ENCODE results near the gene MRPL36.
"Not testable (repeated sequence)": the region's sequence is repeated elsewhere in the genome, so short reads cannot be mapped to it uniquely, and the experiment has no call there.

The MRPL36 gene

DNA sequence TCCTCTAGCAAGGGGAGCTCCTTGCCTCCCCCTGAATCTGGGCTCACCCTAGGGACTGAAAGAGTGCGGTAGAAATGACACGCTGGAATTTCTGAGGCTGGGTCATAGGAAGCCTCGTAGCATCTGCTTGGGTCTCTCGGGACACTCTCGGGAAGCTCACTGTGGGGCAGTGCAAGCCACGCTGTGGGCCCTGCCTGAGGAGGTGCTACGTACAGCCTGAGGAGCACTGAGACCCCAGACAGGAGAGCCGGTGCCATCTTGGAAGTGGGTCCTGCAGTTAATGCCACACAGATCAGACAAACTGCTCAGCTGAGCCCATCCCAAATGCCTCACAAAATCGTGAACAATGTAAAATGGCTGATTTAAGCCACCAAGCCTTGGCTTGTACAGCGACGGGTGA is 1.8 kb downstream of the MRPL36 start:
- H3K9me3 Mint-ChIP-seq, result no peaks in the 10 kb centered on the region
- peak overlapping the region; percentile 95 for H3K4me3 Mint-ChIP-seq
- H3K27ac Mint-ChIP-seq, result peak overlapping the region; percentile 61
- H3K36me3 Mint-ChIP-seq (ENCODE audit: low read depth), result peaks cover 36% of the 10 kb centered on the region
- H3K4me1 Mint-ChIP-seq (ENCODE audit: low read depth), result peaks cover 70% of the 10 kb centered on the region
- no peaks in the 10 kb centered on the region for H3K27me3 Mint-ChIP-seq

DNA sequence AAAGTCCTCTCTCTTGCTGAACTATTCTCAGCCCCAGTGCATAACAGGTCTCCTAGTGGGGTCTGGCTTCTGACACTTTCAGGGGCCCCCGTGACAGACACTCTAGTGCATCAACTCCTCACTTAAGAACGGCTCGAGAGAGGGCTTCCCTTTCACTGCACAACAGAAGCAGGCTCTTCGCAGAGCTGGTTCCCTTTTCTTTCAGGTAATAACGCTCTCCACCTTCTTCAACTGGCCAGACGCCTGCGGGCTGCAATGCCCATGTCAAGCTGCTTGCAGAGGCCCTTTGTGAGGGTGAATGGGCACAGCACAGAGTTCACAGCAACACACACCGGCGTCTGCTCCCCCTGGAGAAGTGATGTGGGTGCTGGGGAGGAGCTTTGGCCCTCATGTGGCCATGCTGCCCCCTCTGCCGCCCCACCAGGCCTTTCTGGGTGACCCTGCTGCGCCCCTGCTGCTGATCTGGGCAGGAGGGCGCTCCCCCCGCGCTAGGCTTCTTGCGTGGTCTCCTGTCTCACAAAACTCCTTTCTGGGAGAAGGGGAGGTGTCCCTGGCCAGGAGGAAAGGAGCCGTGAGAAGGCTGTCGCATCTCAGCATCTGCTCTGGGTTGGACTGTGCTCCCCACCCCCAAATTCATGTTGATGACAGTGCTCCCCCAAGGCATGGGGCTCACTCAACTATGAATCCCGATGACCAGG is 2.4 kb downstream of the MRPL36 start:
- H3K4me3 Mint-ChIP-seq, result peak overlapping the region; percentile 95
- peaks cover 32% of the 10 kb centered on the region for H3K36me3 Mint-ChIP-seq (ENCODE audit: low read depth)
- peaks cover 70% of the 10 kb centered on the region for H3K4me1 Mint-ChIP-seq (ENCODE audit: low read depth)
- H3K9me3 Mint-ChIP-seq, result no peaks in the 10 kb centered on the region
- H3K27me3 Mint-ChIP-seq, result no peaks in the 10 kb centered on the region
- H3K27ac Mint-ChIP-seq, result no peak overlapping the region

DNA sequence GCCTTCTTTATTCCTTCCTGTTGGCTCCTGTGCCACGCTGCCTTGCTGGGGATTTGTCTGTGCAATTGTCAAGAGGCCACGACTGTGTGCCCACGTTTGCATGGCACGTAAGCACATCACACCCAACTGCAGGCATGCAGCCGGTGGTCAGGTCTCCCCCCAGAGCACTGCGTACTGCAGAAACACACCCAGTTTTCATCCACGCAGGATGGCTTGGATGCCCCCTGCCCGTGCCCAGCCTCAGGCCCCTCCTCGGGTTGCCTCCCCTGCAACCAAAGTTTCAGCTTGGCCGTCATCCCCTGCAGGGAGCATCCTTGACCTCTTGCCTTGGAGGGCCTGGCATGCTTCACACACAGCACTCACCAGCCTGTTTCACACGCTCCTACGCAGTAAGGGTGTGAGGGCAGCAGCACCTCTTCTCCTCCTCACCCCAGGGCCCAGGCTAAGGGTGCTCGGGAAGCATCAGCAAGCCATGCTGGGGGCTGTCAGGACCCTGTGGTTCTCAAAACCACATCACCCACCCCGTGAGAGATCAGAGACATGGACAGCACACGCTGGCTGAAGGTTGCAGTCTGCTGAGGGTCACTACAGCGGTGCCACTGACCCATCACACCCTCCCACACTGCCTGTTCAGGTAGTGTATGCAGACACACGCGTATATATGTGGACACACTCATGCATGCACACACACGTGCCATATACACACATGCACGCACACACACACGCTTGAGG is 3.1 kb downstream of the MRPL36 start:
- no peaks in the 10 kb centered on the region for H3K27me3 Mint-ChIP-seq
- H3K9me3 Mint-ChIP-seq, result no peaks in the 10 kb centered on the region
- peaks cover 74% of the 10 kb centered on the region for H3K4me1 Mint-ChIP-seq (ENCODE audit: low read depth)
- peak overlapping the region; percentile 20 for H3K4me3 Mint-ChIP-seq
- no peak overlapping the region for H3K27ac Mint-ChIP-seq
- H3K36me3 Mint-ChIP-seq (ENCODE audit: low read depth), result peaks cover 29% of the 10 kb centered on the region

DNA sequence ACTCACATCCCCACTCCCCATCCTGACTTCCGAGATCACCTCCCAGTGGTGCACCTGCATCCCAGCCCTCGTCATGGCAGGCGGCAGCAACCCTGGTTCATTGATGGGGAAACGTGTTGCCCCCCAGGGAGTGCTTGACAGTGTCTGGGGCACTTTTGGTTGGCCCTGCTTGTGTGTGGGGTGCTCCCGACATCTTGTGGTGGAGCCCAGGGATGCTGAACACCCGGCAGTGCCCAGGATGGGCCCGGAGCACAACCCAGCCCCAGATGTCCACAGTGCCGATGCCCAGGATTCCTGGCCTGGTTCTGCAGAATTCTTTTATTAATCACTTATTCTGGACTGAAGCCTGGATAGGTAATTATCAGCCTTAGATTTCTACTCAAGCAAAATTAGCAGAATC is 3.7 kb downstream of the MRPL36 start:
- Mint-ChIP-seq H3K36me3 (ENCODE audit: low read depth) (peaks cover 29% of the 10 kb centered on the region), H3K9me3 (no peaks in the 10 kb centered on the region), H3K27me3 (no peaks in the 10 kb centered on the region), H3K4me3 (no peak overlapping the region), H3K27ac (no peak overlapping the region), H3K4me1 (ENCODE audit: low read depth) (peaks cover 80% of the 10 kb centered on the region)

DNA sequence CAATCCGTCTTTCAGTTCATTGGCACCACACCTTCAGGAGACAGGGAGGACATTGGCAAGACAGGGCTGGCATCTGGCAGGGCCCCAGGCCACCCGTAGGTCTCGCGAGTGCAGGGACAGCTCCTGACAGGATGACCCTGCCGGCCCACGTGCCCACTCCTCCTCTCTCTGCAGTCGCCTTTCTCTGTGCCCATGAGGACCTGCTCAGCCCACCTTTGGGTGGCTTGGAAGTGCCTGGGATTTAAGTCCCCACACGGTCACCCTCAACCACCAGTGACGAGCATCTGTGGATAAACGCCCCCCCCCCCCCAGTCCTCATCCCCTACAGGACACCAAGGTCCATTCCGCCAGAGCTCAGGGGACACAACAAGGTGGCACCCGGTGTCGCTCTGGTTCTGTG is 4.1 kb downstream of the MRPL36 start:
- no peaks in the 10 kb centered on the region for H3K9me3 Mint-ChIP-seq
- no peaks in the 10 kb centered on the region for H3K27me3 Mint-ChIP-seq
- H3K36me3 Mint-ChIP-seq (ENCODE audit: low read depth), result peaks cover 29% of the 10 kb centered on the region
- H3K4me1 Mint-ChIP-seq (ENCODE audit: low read depth), result peaks cover 82% of the 10 kb centered on the region
- H3K4me3 Mint-ChIP-seq, result no peak overlapping the region
- H3K27ac Mint-ChIP-seq, result no peak overlapping the region

DNA sequence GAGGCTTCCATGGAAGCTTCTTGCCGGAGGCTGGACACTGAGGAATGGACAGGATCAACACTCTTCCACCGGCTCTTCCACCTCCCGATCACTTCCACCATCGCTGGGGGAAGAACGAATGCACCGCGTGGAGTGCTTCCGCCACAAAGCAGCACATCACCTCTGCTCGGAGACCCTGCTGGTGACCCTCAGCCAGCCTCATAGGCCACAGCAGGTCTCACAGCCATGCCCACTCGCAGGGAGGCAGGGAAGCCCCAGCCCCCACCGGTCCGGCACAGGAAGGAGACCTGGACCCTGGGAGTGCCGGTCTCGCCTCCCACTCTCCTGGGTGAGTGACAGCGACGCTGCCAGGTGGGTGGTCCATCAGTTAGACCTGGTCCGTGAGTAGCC is 4.7 kb downstream of the MRPL36 start:
- no peaks in the 10 kb centered on the region for H3K9me3 Mint-ChIP-seq
- peaks cover 29% of the 10 kb centered on the region for H3K36me3 Mint-ChIP-seq (ENCODE audit: low read depth)
- H3K27ac Mint-ChIP-seq, result no peak overlapping the region
- H3K27me3 Mint-ChIP-seq, result no peaks in the 10 kb centered on the region
- peaks cover 87% of the 10 kb centered on the region for H3K4me1 Mint-ChIP-seq (ENCODE audit: low read depth)
- H3K4me3 Mint-ChIP-seq, result no peak overlapping the region

DNA sequence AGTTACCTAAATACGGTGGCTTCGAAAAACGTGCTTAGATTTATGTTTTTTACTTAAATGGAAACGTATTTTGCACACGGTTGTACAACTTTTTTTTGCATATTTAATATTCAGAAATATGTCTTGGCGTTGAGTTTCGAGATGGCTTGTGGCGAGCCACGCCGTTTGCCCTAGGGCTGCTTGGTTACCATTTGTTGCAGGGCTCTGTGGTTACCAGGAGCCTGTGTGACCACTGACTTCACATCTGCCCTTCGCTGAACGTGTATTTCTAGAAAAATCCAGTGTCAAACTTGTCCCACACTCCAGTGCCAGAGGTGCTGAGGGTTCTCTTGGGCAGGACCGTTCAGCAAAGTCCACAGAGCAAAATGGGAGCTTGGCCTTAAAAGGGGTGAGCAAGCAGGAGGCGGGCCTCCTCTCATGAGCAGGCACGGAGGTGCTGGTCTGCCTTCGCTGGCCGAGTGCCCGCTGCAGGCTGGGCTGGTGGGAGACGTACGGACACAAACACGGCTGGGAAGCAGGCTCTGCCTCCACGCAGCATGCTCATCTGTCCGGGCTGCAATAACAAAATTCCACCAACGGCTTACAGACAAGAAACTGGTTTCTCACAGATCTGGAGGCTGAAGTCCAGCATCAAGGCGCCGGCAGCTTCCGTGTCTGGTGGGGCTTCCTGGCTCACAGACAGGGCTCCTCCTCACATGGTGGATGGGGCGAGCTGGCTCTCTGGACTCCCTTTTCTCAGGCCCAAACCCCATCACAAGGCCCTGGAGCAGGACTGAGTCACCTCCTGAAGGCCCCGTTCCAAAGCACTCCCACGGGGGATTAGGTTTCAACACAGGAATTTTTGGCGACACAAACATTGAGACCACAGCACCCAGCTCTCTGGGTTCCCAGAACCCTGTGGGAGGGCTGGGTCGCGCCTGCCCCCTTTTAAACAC is 5.4 kb downstream of the MRPL36 start:
- Mint-ChIP-seq H3K36me3 (ENCODE audit: low read depth) (peaks cover 29% of the 10 kb centered on the region), H3K4me3 (peak overlapping the region; percentile 23), H3K4me1 (ENCODE audit: low read depth) (peaks cover 91% of the 10 kb centered on the region), H3K27ac (peak overlapping the region; percentile 99), H3K9me3 (no peaks in the 10 kb centered on the region), H3K27me3 (no peaks in the 10 kb centered on the region)

DNA sequence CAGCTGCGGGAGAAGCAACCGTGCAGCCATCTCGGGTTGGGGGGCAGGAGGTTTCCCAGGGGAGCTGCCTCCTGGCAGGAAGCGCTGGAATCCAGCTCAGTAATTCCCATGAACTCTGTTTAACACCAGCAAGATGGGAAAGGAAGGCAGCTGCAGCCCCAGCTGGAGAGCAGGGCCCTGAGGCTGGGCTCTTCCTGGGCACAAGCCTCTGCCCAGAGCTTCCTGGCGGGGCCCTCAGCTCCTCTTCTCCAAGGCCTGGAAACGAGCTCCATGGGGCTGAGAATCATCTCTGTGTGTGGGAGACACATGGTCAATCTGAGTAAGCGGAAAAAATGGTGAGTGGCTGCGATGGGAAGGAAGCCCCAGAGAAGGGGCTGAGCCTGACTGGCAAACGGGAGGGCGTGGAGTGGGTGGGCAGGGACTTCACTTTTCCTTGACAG is 6.3 kb downstream of the MRPL36 start:
- Mint-ChIP-seq H3K36me3 (ENCODE audit: low read depth) (peaks cover 25% of the 10 kb centered on the region), H3K27ac (peak overlapping the region; percentile 99), H3K27me3 (no peaks in the 10 kb centered on the region), H3K4me3 (peak overlapping the region; percentile 84), H3K4me1 (ENCODE audit: low read depth) (peaks cover 93% of the 10 kb centered on the region), H3K9me3 (no peaks in the 10 kb centered on the region)

DNA sequence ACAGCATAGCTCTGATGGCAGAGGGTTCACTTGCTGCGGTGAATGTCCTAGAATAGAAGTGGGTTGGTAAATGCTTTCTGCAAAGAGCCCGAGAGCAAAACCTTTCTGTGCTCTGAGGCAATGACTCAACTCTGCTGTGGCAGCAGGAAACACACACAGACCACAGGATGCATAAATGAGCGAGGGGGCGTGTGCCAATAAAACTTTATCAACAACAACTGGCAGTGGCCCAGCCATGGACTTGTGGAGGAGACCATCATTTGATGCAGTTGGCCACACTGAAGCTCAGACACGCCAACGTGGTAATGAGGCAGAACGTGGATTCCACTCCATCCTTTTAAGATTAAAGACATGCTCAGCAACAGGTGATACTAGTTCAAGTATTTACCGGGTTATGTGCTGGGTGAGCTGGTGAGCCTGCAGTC is 6.8 kb downstream of the MRPL36 start:
- Mint-ChIP-seq H3K27ac (peak overlapping the region; percentile 99), H3K36me3 (ENCODE audit: low read depth) (peaks cover 21% of the 10 kb centered on the region), H3K4me1 (ENCODE audit: low read depth) (peaks cover 90% of the 10 kb centered on the region), H3K4me3 (peak overlapping the region; percentile 84), H3K27me3 (no peaks in the 10 kb centered on the region), H3K9me3 (no peaks in the 10 kb centered on the region)

DNA sequence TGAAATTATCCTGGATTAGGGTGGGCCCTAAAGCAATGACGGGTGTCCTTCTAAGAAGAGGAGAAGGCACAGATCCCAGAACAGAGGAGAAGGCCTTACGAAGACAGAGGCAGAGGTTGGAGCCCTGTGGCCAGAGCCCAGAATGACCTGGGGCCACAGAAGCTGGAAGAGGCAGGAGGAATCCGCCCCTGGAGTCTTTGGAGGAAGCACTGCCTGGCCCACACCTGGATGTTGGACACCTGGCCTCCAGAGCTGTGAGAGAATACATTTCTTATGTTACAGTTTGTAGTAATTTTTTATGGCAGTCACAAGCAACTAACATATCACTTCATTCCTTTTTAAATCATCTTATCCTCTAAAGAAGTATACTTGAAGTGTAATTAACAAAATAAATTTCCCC is 8.5 kb downstream of the MRPL36 start:
- H3K27me3 Mint-ChIP-seq, result no peaks in the 10 kb centered on the region
- peaks cover 13% of the 10 kb centered on the region for H3K36me3 Mint-ChIP-seq (ENCODE audit: low read depth)
- peaks cover 73% of the 10 kb centered on the region for H3K4me1 Mint-ChIP-seq (ENCODE audit: low read depth)
- no peaks in the 10 kb centered on the region for H3K9me3 Mint-ChIP-seq
- no peak overlapping the region for H3K27ac Mint-ChIP-seq
- H3K4me3 Mint-ChIP-seq, result no peak overlapping the region

DNA sequence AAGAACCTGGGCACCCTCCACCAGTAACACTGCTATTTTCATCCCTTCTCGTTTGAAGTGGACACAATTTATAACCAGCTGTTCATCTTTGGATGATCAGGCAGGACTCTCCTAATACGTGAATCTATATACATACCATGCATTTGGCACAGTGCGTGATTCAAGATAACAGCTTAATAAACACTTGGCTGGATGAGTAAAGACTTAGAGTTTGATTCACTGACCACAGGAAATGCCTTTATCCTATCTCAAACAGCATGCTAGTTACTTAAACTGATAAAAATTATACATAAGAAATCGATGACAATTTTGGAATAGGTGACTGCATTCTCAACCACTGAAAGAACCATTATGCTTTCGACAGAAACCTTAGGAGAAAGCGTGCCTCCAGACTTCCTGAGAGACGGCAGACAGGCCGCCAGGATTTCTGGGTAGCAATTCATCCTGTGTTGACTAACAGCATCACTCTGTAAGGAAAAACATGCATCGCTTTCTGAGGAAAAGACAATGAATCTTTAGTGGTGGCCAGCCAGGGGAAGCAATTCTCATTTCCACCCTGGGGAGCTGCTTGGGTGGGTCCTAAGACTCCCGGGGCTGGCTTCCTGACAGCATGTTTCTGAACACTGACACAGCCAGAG is 9.7 kb downstream of the MRPL36 start:
- peaks cover 66% of the 10 kb centered on the region for H3K4me1 Mint-ChIP-seq (ENCODE audit: low read depth)

DNA sequence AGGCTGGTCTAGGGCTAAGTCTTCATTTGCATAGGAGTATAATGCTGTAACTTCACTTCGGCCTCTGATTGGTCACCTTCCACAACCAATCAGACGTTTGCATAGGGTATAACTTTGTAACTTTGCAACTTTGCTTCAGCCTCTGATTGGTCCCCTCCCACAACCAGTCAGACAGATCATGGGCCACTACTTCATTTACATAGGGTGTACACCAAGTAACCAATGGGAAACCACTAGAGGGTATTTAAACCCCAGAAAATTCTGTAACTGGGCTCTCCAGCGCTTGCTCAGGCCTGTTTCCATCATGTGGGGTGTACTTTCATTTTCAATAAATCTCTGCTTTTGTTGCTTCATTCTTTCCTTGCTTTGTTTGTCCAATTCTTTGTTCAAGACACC is 10.2 kb downstream of the MRPL36 start:
- Mint-ChIP-seq H3K4me3 (peak overlapping the region; percentile 40), H3K4me1 (ENCODE audit: low read depth) (peaks cover 66% of the 10 kb centered on the region), H3K27ac (peak overlapping the region; percentile 22)
- not testable (repeated sequence) for H3K36me3 Mint-ChIP-seq (ENCODE audit: low read depth); H3K9me3 Mint-ChIP-seq; H3K27me3 Mint-ChIP-seq

More for the DNA sequence above, 9.7 kb downstream of the MRPL36 start:
- peak overlapping the region; percentile 40 for H3K4me3 Mint-ChIP-seq
- no peak overlapping the region for H3K27ac Mint-ChIP-seq
- no peaks in the 10 kb centered on the region for H3K9me3 Mint-ChIP-seq
- peaks cover 6% of the 10 kb centered on the region for H3K36me3 Mint-ChIP-seq (ENCODE audit: low read depth)
- H3K27me3 Mint-ChIP-seq, result no peaks in the 10 kb centered on the region

DNA sequence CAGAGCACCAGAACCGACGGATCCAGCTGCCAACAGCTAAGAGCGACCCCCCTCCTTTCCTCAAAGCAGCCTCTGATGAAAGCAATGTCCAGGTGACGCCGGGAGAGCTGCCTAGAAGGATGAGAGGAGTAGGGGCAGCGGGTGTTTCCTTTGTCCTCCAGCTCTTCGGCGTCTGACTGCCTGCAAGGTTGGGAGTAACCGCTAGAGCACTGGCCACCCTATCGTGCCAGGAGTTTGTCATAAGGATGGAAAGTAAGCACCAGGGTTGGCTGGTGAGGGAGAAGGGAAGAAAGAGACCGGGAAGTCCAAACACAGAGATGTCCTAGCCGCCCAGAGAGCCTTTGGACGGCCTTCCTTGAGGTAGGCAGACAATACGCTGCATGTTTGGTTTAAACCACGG is 10.8 kb downstream of the MRPL36 start:
- Mint-ChIP-seq H3K9me3 (no peaks in the 10 kb centered on the region), H3K36me3 (ENCODE audit: low read depth) (peaks cover 5% of the 10 kb centered on the region), H3K27ac (peak overlapping the region; percentile 22), H3K4me3 (no peak overlapping the region), H3K4me1 (ENCODE audit: low read depth) (peaks cover 66% of the 10 kb centered on the region), H3K27me3 (no peaks in the 10 kb centered on the region)

DNA sequence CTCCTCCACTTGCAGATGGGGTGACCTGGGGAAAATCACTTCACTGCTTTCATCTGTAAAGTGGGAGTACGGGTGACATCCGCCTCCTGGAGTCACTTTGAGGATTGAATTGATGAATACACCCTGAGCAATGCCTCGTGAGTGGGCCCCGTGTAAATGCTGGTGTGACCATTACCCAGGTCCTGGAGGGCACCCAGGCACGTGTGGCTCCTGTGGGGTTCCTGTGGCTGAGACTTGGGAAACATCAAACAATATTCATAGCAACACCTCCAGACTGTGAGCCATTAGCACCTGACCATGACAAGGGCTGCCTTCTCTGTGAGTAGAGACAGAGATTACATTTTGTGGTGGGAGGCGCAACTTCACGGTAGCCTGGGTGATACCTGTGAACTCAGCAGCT is 11.4 kb downstream of the MRPL36 start:
- Mint-ChIP-seq H3K27ac (no peak overlapping the region), H3K4me3 (no peak overlapping the region), H3K27me3 (no peaks in the 10 kb centered on the region), H3K9me3 (no peaks in the 10 kb centered on the region), H3K36me3 (ENCODE audit: low read depth) (peaks cover 5% of the 10 kb centered on the region), H3K4me1 (ENCODE audit: low read depth) (peaks cover 65% of the 10 kb centered on the region)
